ENCODE results near the gene ACP7. TPM values are rescaled to one million over a fixed set of nuclear protein-coding genes. Genes with fewer than 3 reads are reported as not detected.

Gene ACP7
- total RNA-seq, 1 donor from 2014 or later, result not detected

- no peak for DNase-seq (ENCODE audit: low spot score)
- intact Hi-C loops (cut with DNase I), result no loop called here
Measured at GRCh38 chr19:39157275-39157996, 73.3 kb downstream of the ACP7 start.

DNA sequence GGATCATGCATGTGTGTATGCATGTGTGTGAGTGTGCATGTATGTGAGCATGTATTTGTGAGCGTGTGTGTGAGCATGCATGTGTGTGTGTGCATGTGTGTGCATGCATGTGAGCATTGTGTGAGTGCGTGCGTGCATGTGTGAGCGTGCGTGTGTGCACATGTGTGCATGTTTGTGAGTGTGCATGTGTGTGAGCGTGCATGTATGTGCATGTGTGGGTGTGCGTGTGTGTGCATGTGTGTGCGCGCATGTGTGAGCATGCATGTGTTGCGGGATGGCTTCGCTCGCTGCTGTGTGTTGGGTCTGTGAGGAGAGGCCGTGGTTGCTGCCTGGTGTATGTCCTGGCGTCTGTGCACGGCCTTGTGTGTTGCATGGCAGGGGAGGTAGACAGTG lies 73.8 kb downstream of the ACP7 start:
- DNase-seq (ENCODE audit: low spot score), result no peak
- intact Hi-C loops (cut with DNase I), result no loop called here

GRCh38 chr19:39158646-39159260 lies 74.6 kb downstream of the ACP7 start:
- no peak for DNase-seq (ENCODE audit: low spot score)

DNA sequence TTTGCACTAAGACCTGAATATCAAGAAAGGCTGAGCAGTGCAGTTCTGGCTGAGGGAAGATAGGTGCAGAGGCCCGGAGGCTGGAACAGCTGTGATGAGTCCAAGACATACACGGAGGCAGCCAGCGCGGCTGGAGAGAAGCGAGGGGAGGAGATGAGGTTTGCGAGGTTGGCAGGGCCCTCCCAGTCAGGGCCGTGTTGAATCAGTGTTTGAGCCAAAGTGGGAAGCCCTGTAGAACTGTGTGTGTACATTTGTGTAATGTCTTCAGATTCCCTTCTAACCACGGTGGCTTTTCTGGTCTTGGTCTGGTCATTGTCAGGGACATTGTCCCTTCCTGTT lies 76.3 kb downstream of the ACP7 start:
- intact Hi-C loops (cut with DNase I), result no loop called here
- no peak for DNase-seq (ENCODE audit: low spot score)

More at GRCh38 chr19:39158646-39159260, 74.6 kb downstream of the ACP7 start:
- intact Hi-C loops (cut with DNase I), result no loop called here

Other genes starting within 250 kb of the ACP7 start
- gene HNRNPL, start 234.4 kb upstream of the ACP7 start, total RNA-seq, result 136 TPM
- 2.0 TPM for gene RINL, start 206.1 kb upstream of the ACP7 start, total RNA-seq
- gene SIRT2, start 184.8 kb upstream of the ACP7 start, total RNA-seq, result 49.6 TPM
- gene NFKBIB, start 184.4 kb upstream of the ACP7 start, total RNA-seq, result 22.0 TPM
- gene CCER2, start 172.2 kb upstream of the ACP7 start, total RNA-seq, result not detected
- 12.6 TPM for gene SARS2, start 153.6 kb upstream of the ACP7 start, total RNA-seq
- gene MRPS12, start 153.4 kb upstream of the ACP7 start, total RNA-seq, result 40.4 TPM
- gene FBXO17, start 108.6 kb upstream of the ACP7 start, total RNA-seq, result 3.3 TPM
- 15.3 TPM for gene FBXO27, start 51.8 kb upstream of the ACP7 start, total RNA-seq
- gene PAK4, start 41.4 kb downstream of the ACP7 start, total RNA-seq, result 18.6 TPM
- gene NCCRP1, start 112.6 kb downstream of the ACP7 start, total RNA-seq, result not detected
- gene SYCN, start 119.9 kb downstream of the ACP7 start, total RNA-seq, result not detected
- not detected for gene IFNL3, start 160.6 kb downstream of the ACP7 start, total RNA-seq
- not detected for gene IFNL4, start 164.5 kb downstream of the ACP7 start, total RNA-seq
- not detected for gene IFNL2, start 184.0 kb downstream of the ACP7 start, total RNA-seq
- gene IFNL1, start 212.0 kb downstream of the ACP7 start, total RNA-seq, result not detected
- gene LRFN1, start 236.5 kb downstream of the ACP7 start, total RNA-seq, result 0.27 TPM

All from cardiac septum (tissue), 1 donor.